WTC11 (cell line): ENCODE measurements around the gene POLD4.

Source experiments
- ESRRA ChIP-seq: sonication (generic); formaldehyde crosslinking; IDR thresholded peaks from 2 replicates; pipeline ENCODE4 v1.8.1; 2022; ENCODE audit warnings: mild to moderate bottlenecking, missing genetic modification reagents, borderline replicate concordance
- FOXP1 ChIP-seq: sonication (generic); formaldehyde crosslinking; IDR thresholded peaks from 2 replicates; pipeline ENCODE4 v1.8.0; 2022; ENCODE audit warnings: missing genetic modification reagents, mild to moderate bottlenecking, moderate library complexity, borderline replicate concordance
- IRF2 ChIP-seq: sonication (generic); formaldehyde crosslinking; IDR thresholded peaks from 2 replicates; pipeline ENCODE4 v1.8.0; 2022; ENCODE audit warnings: low read depth, missing genetic modification reagents, borderline replicate concordance
- TCF7 ChIP-seq: sonication (generic); formaldehyde crosslinking; IDR thresholded peaks from 2 replicates; pipeline ENCODE4 v1.8.0; 2022; ENCODE audit warnings: mild to moderate bottlenecking, low read depth, missing genetic modification reagents, moderate library complexity
- TEAD1 ChIP-seq: sonication (generic); formaldehyde crosslinking; IDR thresholded peaks from 2 replicates; pipeline ENCODE4 v1.8.0; 2022; ENCODE audit warnings: mild to moderate bottlenecking, missing genetic modification reagents
- ZNF138 ChIP-seq: sonication (generic); formaldehyde crosslinking; conservative IDR thresholded peaks from 2 replicates; pipeline ENCODE4 v1.8.1; 2022; ENCODE audit warnings: mild to moderate bottlenecking, moderate library complexity, missing genetic modification reagents
- ZNF671 ChIP-seq: fragments of 250-450 bp; sonication (Bioruptor Pico); IDR thresholded peaks from 2 replicates; pipeline ENCODE4 v1.8.0; 2021; ENCODE audit warnings: mild to moderate bottlenecking
- TF ChIP-seq, protein P1 (sequence below): fragments of 200-600 bp; IDR thresholded peaks from 2 replicates; pipeline ENCODE4 v1.8.0; 2022; ENCODE audit warnings: antibody characterized with exemption
- TF ChIP-seq, protein P2 (sequence below): sonication (generic); formaldehyde crosslinking; IDR thresholded peaks from 2 replicates; pipeline ENCODE4 v1.8.1; 2022; ENCODE audit warnings: mild to moderate bottlenecking, missing genetic modification reagents, moderate library complexity, borderline replicate concordance
- TF ChIP-seq, protein P3 (sequence below): sonication (generic); formaldehyde crosslinking; IDR thresholded peaks from 2 replicates; pipeline ENCODE4 v1.8.0; 2022; ENCODE audit warnings: mild to moderate bottlenecking, missing genetic modification reagents
- TF ChIP-seq, protein P4 (sequence below): sonication (generic); formaldehyde crosslinking; IDR thresholded peaks from 2 replicates; pipeline ENCODE4 v1.8.1; 2023; ENCODE audit warnings: mild to moderate bottlenecking, missing genetic modification reagents, moderate library complexity
- TF ChIP-seq, protein P5 (sequence below): sonication (generic); formaldehyde crosslinking; IDR thresholded peaks from 2 replicates; pipeline ENCODE4 v1.8.1; 2023; ENCODE audit warnings: mild to moderate bottlenecking, moderate library complexity, missing genetic modification reagents

DNA sequence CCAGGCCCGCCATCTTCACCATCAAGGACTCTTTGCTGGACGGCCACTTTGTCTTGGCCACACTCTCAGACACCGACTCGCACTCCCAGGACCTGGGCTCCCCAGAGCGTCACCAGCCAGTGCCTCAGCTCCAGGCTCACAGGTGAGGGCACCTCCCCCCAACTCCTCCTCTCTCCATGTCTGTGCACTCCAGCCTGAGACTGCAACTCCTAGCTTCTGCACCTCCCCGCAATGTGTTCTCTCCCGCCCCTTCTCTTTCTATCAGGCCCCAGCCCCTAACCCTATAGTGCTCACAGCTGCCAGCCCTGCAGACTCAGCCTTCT, 42.9 kb upstream of the POLD4 start:
- TF ChIP-seq, protein P1, sequence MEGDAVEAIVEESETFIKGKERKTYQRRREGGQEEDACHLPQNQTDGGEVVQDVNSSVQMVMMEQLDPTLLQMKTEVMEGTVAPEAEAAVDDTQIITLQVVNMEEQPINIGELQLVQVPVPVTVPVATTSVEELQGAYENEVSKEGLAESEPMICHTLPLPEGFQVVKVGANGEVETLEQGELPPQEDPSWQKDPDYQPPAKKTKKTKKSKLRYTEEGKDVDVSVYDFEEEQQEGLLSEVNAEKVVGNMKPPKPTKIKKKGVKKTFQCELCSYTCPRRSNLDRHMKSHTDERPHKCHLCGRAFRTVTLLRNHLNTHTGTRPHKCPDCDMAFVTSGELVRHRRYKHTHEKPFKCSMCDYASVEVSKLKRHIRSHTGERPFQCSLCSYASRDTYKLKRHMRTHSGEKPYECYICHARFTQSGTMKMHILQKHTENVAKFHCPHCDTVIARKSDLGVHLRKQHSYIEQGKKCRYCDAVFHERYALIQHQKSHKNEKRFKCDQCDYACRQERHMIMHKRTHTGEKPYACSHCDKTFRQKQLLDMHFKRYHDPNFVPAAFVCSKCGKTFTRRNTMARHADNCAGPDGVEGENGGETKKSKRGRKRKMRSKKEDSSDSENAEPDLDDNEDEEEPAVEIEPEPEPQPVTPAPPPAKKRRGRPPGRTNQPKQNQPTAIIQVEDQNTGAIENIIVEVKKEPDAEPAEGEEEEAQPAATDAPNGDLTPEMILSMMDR = no peak
- TF ChIP-seq, protein P2, sequence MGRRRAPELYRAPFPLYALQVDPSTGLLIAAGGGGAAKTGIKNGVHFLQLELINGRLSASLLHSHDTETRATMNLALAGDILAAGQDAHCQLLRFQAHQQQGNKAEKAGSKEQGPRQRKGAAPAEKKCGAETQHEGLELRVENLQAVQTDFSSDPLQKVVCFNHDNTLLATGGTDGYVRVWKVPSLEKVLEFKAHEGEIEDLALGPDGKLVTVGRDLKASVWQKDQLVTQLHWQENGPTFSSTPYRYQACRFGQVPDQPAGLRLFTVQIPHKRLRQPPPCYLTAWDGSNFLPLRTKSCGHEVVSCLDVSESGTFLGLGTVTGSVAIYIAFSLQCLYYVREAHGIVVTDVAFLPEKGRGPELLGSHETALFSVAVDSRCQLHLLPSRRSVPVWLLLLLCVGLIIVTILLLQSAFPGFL (CRISPR knock-in tag) = no peak
- no peak for TF ChIP-seq FOXP1 (CRISPR knock-in tag)
- no peak for TF ChIP-seq TCF7 (CRISPR knock-in tag)
- TF ChIP-seq, protein P3, sequence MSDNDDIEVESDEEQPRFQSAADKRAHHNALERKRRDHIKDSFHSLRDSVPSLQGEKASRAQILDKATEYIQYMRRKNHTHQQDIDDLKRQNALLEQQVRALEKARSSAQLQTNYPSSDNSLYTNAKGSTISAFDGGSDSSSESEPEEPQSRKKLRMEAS (CRISPR knock-in tag) = no peak
- TF ChIP-seq, protein P4, sequence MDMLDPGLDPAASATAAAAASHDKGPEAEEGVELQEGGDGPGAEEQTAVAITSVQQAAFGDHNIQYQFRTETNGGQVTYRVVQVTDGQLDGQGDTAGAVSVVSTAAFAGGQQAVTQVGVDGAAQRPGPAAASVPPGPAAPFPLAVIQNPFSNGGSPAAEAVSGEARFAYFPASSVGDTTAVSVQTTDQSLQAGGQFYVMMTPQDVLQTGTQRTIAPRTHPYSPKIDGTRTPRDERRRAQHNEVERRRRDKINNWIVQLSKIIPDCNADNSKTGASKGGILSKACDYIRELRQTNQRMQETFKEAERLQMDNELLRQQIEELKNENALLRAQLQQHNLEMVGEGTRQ (CRISPR knock-in tag) = no peak
- TF ChIP-seq TEAD1 (CRISPR knock-in tag) = no peak
- TF ChIP-seq ZNF138 = no peak
- TF ChIP-seq ESRRA (CRISPR knock-in tag) = no peak
- TF ChIP-seq, protein P5, sequence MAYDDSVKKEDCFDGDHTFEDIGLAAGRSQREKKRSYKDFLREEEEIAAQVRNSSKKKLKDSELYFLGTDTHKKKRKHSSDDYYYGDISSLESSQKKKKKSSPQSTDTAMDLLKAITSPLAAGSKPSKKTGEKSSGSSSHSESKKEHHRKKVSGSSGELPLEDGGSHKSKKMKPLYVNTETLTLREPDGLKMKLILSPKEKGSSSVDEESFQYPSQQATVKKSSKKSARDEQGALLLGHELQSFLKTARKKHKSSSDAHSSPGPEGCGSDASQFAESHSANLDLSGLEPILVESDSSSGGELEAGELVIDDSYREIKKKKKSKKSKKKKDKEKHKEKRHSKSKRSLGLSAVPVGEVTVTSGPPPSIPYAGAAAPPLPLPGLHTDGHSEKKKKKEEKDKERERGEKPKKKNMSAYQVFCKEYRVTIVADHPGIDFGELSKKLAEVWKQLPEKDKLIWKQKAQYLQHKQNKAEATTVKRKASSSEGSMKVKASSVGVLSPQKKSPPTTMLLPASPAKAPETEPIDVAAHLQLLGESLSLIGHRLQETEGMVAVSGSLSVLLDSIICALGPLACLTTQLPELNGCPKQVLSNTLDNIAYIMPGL (CRISPR knock-in tag) = no peak
- no peak for TF ChIP-seq IRF2 (CRISPR knock-in tag)
- no peak for TF ChIP-seq ZNF671 (CRISPR knock-in tag)
